Esophagus muscularis mucosa (tissue), 4 donors: Measurements from ENCODE around the gene ZNF423. TPM values are rescaled to one million over a fixed set of nuclear protein-coding genes. Genes with fewer than 3 reads are reported as not detected.

Source experiments
- DNase-seq: peaks from one replicate; pipeline ENCODE4 v3.0.0-alpha.2; 2017; ENCODE audit errors: extremely low spot score
- H3K27ac ChIP-seq, 4 donors: fragments of 200-600 bp; sonication (generic); replicated peaks in 1 of 4; 1 replicate in 3 of 4; 2 replicates in 1 of 4; pipeline ENCODE4 v1.5.1; 2016 to 2019; ENCODE audit warnings: mild to moderate bottlenecking in 1 of 4
- H3K27me3 ChIP-seq, 4 donors: fragments of 200-600 bp; sonication (generic); one replicate each; pipeline versions ENCODE4 v1.5.1 to v1.6.0; 2016 to 2019
- H3K36me3 ChIP-seq, 4 donors: fragments of 200-600 bp; sonication (generic); one replicate each; pipeline ENCODE4 v1.5.1; 2016 to 2019
- H3K4me1 ChIP-seq, 4 donors: fragments of 200-600 bp; sonication (generic); one replicate each; pipeline ENCODE4 v1.5.1; 2016 to 2019
- H3K4me3 ChIP-seq, 4 donors: fragments of 200-600 bp; sonication (generic); 1 replicate in 2 of 4; 2 replicates in 2 of 4; pipeline ENCODE4 v1.5.1; 2016 to 2019; ENCODE audit warnings: mild to moderate bottlenecking in 4 of 4, moderate library complexity in 1 of 4
- H3K9me3 ChIP-seq, 4 donors: fragments of 200-600 bp; sonication (generic); 1 replicate in 3 of 4; 2 replicates in 1 of 4; pipeline ENCODE4 v1.5.1; 2016 to 2019
- EP300 ChIP-seq: sonication (generic); formaldehyde crosslinking; IDR thresholded peaks from one replicate; pipeline ENCODE4 v1.6.1; 2017; ENCODE audit warnings: antibody characterized with exemption
- POLR2A ChIP-seq: fragments of 450-650 bp; IDR thresholded peaks from one replicate; pipeline ENCODE4 v1.6.1; 2017; ENCODE audit warnings: antibody characterized with exemption, moderate library complexity, mild to moderate bottlenecking, low read depth
- POLR2AphosphoS5 ChIP-seq, 2 donors: sonication (generic); formaldehyde crosslinking; IDR thresholded peaks; one replicate each; pipeline ENCODE4 v1.6.1; 2017; ENCODE audit warnings: antibody characterized with exemption in 2 of 2
- WGBS: methylation state at CpG from one replicate; pipeline ENCODE4 v1.1.5; 2018; 5-methylcytosine and 5-hydroxymethylcytosine counted together
- intact Hi-C: fragments of 100-400 bp; cut with DNase I; formaldehyde crosslinking; loops from one replicate; pipeline ENCODE4 v1.15.1; 2023
- total RNA-seq, 4 donors: library from RNA; depleted of rRNA; stranded (reverse); fragments of >200 nt; gene quantifications; one replicate each; pipeline versions ENCODE4 v1.1.0 to v1.2.1, GENCODE V29; 2016
- TF ChIP-seq, protein P1 (sequence below), 3 experiments: fragments of 200-600 bp in 2 of 3; fragments of 450-650 bp in 1 of 3; sonication (generic) in 2 of 3; IDR thresholded peaks; one replicate each; pipeline ENCODE4 v1.5.1; 2017 to 2019; ENCODE audit warnings: antibody characterized with exemption in 3 of 3, mild to moderate bottlenecking in 2 of 3, moderate library complexity in 1 of 3

ZNF423 gene
- total RNA-seq, 4 donors from 2014 or later = 8.7 to 22.5 (median 10.3) TPM

DNA sequence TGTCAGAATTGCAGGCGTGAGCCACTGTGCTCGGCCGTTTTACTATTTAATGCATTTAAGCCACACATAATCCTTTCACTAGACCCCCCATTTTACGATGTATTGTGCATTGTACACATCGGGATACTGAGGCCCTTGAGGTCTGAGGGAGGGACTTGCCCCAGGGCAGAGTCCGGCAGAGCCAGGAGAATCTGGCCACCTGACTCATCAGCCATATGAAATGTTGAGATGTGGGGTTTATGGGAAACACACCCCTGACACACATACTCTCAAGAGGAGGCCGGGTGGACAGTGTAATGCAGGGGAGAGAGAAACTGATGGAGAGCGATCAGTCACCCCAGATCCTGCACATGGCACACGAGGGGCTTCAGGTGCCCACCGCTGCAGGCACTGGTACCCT, 196.6 kb downstream of the ZNF423 start:
- H3K27me3 ChIP-seq = no peaks in the 10 kb centered on the region
- no peaks in the 10 kb centered on the region for H3K36me3 ChIP-seq
- 92% methylated on average over 10 of the region's 10 CpGs for WGBS
- no peak for DNase-seq
- H3K4me3 ChIP-seq = no peak overlapping the region
- TF ChIP-seq EP300 (no peak), POLR2AphosphoS5 (IDR thresholded peaks at IDR 0.05) (no peak), POLR2A (no peak)
- TF ChIP-seq, protein P1, sequence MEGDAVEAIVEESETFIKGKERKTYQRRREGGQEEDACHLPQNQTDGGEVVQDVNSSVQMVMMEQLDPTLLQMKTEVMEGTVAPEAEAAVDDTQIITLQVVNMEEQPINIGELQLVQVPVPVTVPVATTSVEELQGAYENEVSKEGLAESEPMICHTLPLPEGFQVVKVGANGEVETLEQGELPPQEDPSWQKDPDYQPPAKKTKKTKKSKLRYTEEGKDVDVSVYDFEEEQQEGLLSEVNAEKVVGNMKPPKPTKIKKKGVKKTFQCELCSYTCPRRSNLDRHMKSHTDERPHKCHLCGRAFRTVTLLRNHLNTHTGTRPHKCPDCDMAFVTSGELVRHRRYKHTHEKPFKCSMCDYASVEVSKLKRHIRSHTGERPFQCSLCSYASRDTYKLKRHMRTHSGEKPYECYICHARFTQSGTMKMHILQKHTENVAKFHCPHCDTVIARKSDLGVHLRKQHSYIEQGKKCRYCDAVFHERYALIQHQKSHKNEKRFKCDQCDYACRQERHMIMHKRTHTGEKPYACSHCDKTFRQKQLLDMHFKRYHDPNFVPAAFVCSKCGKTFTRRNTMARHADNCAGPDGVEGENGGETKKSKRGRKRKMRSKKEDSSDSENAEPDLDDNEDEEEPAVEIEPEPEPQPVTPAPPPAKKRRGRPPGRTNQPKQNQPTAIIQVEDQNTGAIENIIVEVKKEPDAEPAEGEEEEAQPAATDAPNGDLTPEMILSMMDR (IDR thresholded peaks at IDR 0.05) = no peak
- H3K4me1 ChIP-seq = peaks cover 15 to 40% (median 30%) of the 10 kb centered on the region in 4 donors
- no peak overlapping the region for H3K27ac ChIP-seq
- intact Hi-C loops = no loop called here
- no peaks in the 10 kb centered on the region for H3K9me3 ChIP-seq

DNA sequence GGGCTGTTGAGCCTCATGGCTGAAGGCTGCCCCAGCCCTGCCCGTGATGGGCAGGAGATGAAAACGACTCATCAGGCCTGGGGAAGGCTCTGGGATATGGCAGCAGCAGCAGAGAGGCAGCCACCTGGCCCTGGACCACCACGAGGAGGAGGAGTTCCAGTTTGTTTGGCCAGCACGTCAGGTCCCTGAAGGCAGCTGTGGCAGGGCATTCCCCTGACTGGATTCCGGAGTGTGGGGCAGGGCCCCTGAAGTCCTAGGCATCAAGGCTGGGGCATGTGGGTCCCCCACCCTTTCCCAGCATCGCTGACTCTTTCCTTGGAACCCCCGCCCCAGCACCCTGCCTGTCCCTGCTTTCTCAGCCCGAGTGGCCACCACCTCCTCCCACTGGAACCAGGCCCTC, 197.4 kb downstream of the ZNF423 start:
- WGBS = 70% methylated on average over 5 of the region's 8 CpGs
- intact Hi-C loops = no loop called here

DNA sequence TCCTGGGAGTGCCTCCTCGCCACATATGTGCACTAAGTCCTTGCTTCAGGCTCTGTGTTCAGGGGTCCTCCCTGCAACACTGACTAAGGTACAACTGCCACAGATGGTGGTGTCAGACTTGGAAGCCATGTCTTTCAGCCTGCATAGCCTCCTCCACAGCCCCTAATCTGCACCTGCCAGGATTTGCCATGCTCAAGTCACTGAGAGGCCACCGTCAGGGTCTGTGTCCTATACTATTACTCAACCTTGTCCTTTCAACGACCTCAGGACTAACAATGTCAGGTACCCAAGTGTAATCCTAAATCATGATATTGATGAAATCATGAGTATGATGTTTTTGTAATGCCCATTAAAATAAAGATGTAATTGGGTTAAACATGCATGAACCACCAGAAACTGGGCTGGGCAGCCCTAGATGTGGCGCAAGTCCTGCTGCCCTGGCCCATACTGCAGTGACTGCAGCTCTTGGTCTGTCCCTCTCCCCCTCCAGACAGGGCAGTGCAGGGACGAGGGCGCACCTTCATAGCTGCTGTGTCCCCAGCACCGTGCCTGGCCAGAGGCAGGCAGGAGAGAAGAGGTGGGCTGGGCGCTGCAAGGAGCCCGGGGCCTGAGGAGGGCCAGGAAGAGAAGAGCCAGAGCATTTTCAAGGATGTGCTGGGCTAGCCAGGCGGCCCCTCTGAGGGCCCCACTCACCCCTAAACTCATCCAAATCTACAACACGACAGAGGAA, 198.0 kb downstream of the ZNF423 start:
- no peak for DNase-seq
- Histone ChIP-seq H3K4me3 (no peak overlapping the region), H3K27ac (no peak overlapping the region), H3K36me3 (no peaks in the 10 kb centered on the region), H3K9me3 (no peaks in the 10 kb centered on the region), H3K27me3 (no peaks in the 10 kb centered on the region), H3K4me1 (peaks cover under 1 to 26% (median 16%) of the 10 kb centered on the region in 4 donors)
- intact Hi-C loops = no loop called here
- no peak for TF ChIP-seq EP300
- WGBS = 86% methylated on average over 7 of the region's 11 CpGs

More for the DNA sequence above, 197.4 kb downstream of the ZNF423 start:
- Histone ChIP-seq H3K4me3 (no peak overlapping the region), H3K36me3 (no peaks in the 10 kb centered on the region), H3K9me3 (no peaks in the 10 kb centered on the region), H3K4me1 (peaks cover 6 to 32% (median 22%) of the 10 kb centered on the region in 4 donors), H3K27ac (no peak overlapping the region), H3K27me3 (no peaks in the 10 kb centered on the region)
- TF ChIP-seq POLR2A = no peak
- TF ChIP-seq POLR2AphosphoS5 (IDR thresholded peaks at IDR 0.05) = no peak
- TF ChIP-seq EP300 = no peak
- TF ChIP-seq, protein P1 (IDR thresholded peaks at IDR 0.05) = no peak
- DNase-seq = no peak

DNA sequence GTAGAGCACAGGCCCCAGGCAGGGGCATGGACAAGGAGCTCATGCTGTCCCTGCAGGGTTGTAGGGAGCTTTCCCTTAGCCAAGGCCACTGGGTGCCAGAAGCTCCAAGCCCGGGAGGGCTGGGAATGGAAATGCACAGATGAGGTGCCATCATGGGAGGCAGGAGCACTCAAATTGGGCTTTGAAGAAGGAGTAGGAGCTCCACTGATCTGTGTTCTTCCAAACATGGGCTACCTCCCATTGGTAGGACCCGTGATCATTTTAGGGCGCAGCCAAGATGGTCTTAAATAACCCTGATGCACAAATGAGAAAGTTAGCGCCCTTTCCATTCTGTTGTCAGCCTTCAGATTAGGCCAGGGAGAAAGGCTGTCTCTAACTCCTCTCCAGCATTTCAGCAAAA, 201.5 kb downstream of the ZNF423 start:
- Histone ChIP-seq H3K27me3 (no peaks in the 10 kb centered on the region), H3K9me3 (no peaks in the 10 kb centered on the region), H3K4me3 (no peak overlapping the region), H3K27ac (no peak overlapping the region), H3K4me1 (peaks cover 0 to 8% (median 3%) of the 10 kb centered on the region in 4 donors), H3K36me3 (no peaks in the 10 kb centered on the region)
- no peak for TF ChIP-seq EP300
- no peak for TF ChIP-seq POLR2A
- TF ChIP-seq POLR2AphosphoS5 (IDR thresholded peaks at IDR 0.05) = no peak
- TF ChIP-seq, protein P1 (IDR thresholded peaks at IDR 0.05) = no peak
- WGBS = 96% methylated on average over 4 of the region's 4 CpGs
- no peak for DNase-seq
- intact Hi-C loops = no loop called here

DNA sequence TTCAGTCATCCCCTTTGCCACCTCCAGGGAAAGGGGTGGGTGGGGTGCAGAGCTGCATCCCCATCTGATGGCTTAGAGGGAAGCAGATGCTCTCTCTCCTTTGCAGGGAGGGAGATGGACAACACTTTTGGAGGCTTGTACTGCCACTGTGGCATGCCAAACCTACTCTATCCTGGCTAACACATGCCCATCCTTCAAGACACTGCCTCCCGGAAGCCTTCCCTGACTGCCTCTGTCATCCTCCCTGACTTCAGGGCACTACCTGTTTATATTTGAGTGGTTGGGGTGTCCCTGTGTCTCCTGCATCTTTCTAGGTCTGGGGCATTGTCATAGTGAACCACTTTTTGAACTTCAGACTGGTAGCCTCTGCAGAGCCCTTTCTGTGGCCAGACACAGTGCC, 202.3 kb downstream of the ZNF423 start:
- H3K9me3 ChIP-seq = peaks cover 0 to 6% (median 2%) of the 10 kb centered on the region in 4 donors
- H3K27ac ChIP-seq = no peak overlapping the region
- no peak overlapping the region for H3K4me3 ChIP-seq
- no peaks in the 10 kb centered on the region for H3K36me3 ChIP-seq
- no peak for DNase-seq
- H3K4me1 ChIP-seq = peaks cover 0 to 8% (median 3%) of the 10 kb centered on the region in 4 donors
- no peak for TF ChIP-seq POLR2AphosphoS5 (IDR thresholded peaks at IDR 0.05)
- no peak for TF ChIP-seq POLR2A
- TF ChIP-seq, protein P1 (IDR thresholded peaks at IDR 0.05) = no peak
- TF ChIP-seq EP300 = no peak
- no peaks in the 10 kb centered on the region for H3K27me3 ChIP-seq
- intact Hi-C loops = no loop called here
- WGBS = 91% methylated on average over 1 of the region's 1 CpG
